NB4 (cell line): ENCODE measurements around the gene SMC5.

Source experiments
- POLR2A ChIP-seq: IDR thresholded peaks from 2 replicates; pipeline ENCODE4 v1.6.1; 2011; ENCODE audit warnings: mild to moderate bottlenecking; ENCODE audit not compliant: insufficient read length; ENCODE audit errors: extremely low read depth
- TF ChIP-seq, protein P1 (sequence below): IDR thresholded peaks from one replicate; pipeline ENCODE4 v1.5.1; 2012; ENCODE audit warnings: low read depth, low read length

DNA sequence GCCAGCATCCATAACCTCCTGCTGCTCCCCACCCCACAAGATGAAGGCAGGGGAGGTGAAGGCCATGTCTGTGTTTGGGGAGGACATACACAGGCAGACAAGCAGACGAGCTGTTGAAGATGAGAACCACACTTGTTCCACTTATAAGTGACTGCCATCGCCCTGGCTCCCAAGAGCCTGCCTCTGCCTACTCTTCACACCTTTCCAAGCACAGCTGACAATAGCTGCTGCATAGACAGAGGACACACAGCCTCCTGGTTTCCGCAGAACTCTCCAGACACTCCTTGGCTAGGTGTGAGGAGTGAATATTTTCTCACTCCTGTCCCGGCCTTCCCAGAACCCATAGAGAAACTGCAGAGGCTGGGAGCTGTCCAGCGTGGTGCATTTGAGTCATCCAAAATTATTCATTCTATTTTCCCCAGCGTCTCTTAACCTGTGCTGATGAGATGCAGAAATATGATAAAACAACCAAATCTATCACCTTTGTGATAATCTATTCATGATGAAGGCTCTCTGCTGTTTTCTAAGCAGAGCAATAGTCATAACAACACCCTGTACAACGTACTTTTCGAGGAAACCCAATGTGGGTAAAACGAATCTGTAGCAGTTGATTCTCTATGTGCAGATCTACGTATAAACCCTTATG is 131.0 kb downstream of the SMC5 start:
- TF ChIP-seq POLR2A, result no peak
- TF ChIP-seq, protein P1, sequence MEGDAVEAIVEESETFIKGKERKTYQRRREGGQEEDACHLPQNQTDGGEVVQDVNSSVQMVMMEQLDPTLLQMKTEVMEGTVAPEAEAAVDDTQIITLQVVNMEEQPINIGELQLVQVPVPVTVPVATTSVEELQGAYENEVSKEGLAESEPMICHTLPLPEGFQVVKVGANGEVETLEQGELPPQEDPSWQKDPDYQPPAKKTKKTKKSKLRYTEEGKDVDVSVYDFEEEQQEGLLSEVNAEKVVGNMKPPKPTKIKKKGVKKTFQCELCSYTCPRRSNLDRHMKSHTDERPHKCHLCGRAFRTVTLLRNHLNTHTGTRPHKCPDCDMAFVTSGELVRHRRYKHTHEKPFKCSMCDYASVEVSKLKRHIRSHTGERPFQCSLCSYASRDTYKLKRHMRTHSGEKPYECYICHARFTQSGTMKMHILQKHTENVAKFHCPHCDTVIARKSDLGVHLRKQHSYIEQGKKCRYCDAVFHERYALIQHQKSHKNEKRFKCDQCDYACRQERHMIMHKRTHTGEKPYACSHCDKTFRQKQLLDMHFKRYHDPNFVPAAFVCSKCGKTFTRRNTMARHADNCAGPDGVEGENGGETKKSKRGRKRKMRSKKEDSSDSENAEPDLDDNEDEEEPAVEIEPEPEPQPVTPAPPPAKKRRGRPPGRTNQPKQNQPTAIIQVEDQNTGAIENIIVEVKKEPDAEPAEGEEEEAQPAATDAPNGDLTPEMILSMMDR, result no peak
